Fibroblast of mammary gland (primary cell): Measurements from ENCODE around the gene CYRIA.

Source experiments
- DNase-seq: peaks from one replicate; pipeline ENCODE4 v3.0.0-alpha.2; 2010; ENCODE audit warnings: low read depth
- H3K4me3 ChIP-seq: 2 replicates; pipeline ENCODE4 v1.5.1; 2011; ENCODE audit warnings: low read depth, mild to moderate bottlenecking, low read length, moderate library complexity; ENCODE audit not compliant: control insufficient read depth
- CTCF ChIP-seq: conservative IDR thresholded peaks from 2 replicates; pipeline ENCODE4 v1.5.1; 2011; ENCODE audit warnings: low read depth, low read length, inconsistent platforms; ENCODE audit not compliant: control insufficient read depth, insufficient read depth

Gene CYRIA

DNA sequence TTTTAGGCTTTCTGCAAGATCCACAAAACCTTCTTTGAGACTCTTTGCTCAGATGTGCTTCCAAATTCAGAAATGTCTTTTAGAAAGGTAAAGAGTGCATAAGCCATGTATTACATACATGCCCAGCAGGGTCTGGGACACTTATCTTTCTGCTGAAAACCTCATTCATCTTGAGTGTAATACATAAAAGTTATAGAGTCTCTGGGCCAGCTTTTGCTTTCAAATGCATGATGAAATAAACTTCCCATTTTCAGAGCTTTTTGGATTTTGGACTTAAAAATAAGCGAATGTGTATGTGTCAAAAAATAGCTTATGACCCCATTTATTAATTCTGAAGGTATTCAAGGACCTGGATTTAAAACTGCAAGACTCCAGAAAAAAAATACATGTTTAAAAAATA lies 8.0 kb downstream of the CYRIA start:
- no peak overlapping the region for H3K4me3 ChIP-seq
- DNase-seq = no peak
- no peak for TF ChIP-seq CTCF

DNA sequence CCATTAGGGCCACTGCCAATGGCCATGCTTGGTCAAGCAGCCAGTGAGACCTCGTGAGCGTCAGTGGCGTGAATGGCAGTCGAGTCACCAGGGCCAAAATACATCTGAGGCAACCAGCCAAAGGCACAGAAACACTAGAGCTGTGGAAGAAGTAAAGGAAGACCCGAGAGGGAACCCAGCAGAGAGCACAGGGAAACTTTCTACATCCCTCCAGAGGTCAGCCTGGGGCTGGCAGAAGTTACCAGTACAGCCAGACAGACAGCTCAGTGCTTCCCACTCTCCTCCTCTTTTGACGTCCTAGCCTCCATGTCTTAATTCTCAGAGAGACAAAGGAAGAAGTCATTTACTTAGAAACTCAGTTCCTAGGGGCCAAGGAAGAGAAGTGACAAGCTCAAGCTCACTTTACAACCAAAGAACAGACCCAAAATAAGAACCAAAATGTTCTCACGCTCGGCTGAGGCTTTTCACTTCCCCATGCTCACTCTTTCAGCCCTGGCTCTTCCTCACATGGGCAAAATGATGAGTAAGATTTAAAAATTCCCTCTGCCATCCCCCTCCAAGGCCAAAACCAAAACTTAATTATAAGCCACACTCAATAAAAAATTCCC lies 8.7 kb downstream of the CYRIA start:
- peak; percentile 36 for DNase-seq
- H3K4me3 ChIP-seq = no peak overlapping the region
- TF ChIP-seq CTCF = no peak

- no peak for TF ChIP-seq CTCF
- DNase-seq = peak; percentile 38
- H3K4me3 ChIP-seq = no peak overlapping the region
These were observed 9.6 kb downstream of the CYRIA start for GRCh38 chr2:16655905-16656642.

GRCh38 chr2:16655445-16655837 lies 10.2 kb downstream of the CYRIA start:
- H3K4me3 ChIP-seq = no peak overlapping the region
- DNase-seq = no peak
- no peak for TF ChIP-seq CTCF

- DNase-seq = no peak
- no peak overlapping the region for H3K4me3 ChIP-seq
- TF ChIP-seq CTCF = no peak
These were observed 10.7 kb downstream of the CYRIA start for GRCh38 chr2:16654833-16655444.

- no peak for DNase-seq
- no peak overlapping the region for H3K4me3 ChIP-seq
- no peak for TF ChIP-seq CTCF
These were observed 11.8 kb downstream of the CYRIA start for GRCh38 chr2:16653799-16654198.

GRCh38 chr2:16653083-16653375 lies 12.6 kb downstream of the CYRIA start:
- no peak for TF ChIP-seq CTCF
- no peak for DNase-seq
- H3K4me3 ChIP-seq = no peak overlapping the region
